Mesodermal cell (in vitro differentiated cells): Measurements from ENCODE around the gene PPP1R1B.
A peak's percentile ranks its signal among the peaks of the same experiment; 100 is the strongest.

Experiments used
- H3K27ac ChIP-seq: 2 replicates; pipeline ENCODE4 v1.7.0; 2013; ENCODE audit warnings: mild to moderate bottlenecking, low read depth, low read length, moderate library complexity; ENCODE audit not compliant: severe bottlenecking
- H3K36me3 ChIP-seq: 2 replicates; pipeline ENCODE4 v1.7.1; 2013; ENCODE audit warnings: mild to moderate bottlenecking, low read length, moderate library complexity; ENCODE audit not compliant: control insufficient read depth, insufficient read depth
- H3K4me1 ChIP-seq: one replicate; pipeline ENCODE4 v1.7.1; 2013; ENCODE audit warnings: mild to moderate bottlenecking, low read length; ENCODE audit not compliant: insufficient read depth, control insufficient read depth, poor library complexity, severe bottlenecking
- H3K4me3 ChIP-seq: 2 replicates; pipeline ENCODE4 v1.7.0; 2013; ENCODE audit warnings: low read length, control low read depth, mild to moderate bottlenecking; ENCODE audit not compliant: insufficient read depth, poor library complexity, severe bottlenecking; ENCODE audit errors: extremely low read depth
- H3K9me3 ChIP-seq: 2 replicates; pipeline ENCODE4 v1.7.1; 2013; ENCODE audit warnings: mild to moderate bottlenecking, low read length, moderate library complexity; ENCODE audit not compliant: control insufficient read depth
- WGBS, 2 experiments: methylation state at CpG; one replicate each; pipeline ENCODE4 v1.1.5; 2013; ENCODE audit warnings: missing lambda C conversion rate in 2 of 2; ENCODE audit not compliant: insufficient coverage in 2 of 2; 5-methylcytosine and 5-hydroxymethylcytosine counted together

Gene PPP1R1B

DNA sequence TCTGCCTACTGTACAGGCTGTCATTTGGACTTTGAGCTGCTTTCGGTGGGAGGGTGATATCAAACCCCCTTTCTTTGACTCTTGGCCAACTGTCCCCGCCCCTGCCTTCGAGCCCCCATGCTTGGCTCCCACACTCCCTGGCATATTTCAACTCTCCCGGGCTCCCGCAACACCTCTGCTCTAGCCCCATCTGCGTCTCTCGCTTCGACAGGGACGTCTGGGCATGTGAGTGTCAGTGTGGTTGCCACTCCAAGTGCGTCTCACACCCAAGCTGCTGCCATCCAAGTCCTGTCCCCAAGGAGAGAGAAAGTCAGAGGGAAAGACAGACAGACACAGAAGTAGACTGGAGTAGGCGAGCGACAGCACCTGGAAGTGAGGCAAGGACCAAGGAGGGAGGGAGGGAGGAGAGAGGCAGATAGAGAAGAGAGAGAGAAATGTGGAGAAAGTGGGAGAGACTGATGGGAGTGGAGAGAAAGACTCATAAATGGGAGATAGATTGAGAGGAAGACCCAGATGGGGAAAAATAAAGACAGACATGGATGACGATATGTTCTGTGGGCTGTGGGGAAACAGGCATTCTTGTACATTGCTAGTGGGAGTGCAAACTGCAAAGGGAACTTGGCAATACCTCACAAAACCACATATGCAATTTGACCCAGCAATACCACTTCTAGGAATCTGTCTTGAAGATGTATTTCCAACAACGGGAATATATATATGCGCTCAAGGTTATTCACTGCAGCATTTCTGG is 22.0 kb downstream of the PPP1R1B start:
- WGBS, 2 experiments, result 94 to 95% methylated on average over 6 to 9 of the region's 15 CpGs

DNA sequence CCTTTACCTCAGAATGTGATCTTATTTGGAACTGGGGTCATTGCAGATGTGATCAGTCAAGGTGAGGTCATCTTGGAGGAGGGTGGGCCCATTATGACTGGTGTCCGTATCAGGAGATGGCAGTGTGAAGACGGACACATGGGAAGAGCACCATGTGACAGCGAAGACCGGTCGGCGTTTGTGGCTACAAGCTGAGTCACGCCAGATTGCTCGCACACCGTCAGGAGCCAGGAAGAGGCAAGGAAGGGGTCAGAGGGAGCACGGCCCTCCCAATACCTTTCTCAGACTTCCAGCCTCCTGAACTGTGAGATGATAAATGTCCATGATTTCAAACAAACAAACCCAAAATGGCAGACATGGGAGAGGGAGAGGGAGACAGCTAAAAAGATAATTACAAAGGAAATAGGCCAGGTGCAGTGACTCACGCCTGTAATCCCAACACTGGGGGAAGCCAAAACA is 23.4 kb downstream of the PPP1R1B start:
- 76 to 96% methylated on average over 3 to 10 of the region's 11 CpGs for WGBS, 2 experiments
- Histone ChIP-seq H3K4me1 (peaks cover 27% of the 10 kb centered on the region), H3K9me3 (no peaks in the 10 kb centered on the region), H3K27ac (no peak overlapping the region), H3K36me3 (peaks cover 19% of the 10 kb centered on the region), H3K4me3 (no peak overlapping the region)

More for the DNA sequence above, 22.0 kb downstream of the PPP1R1B start:
- H3K9me3 ChIP-seq, result no peaks in the 10 kb centered on the region
- no peak overlapping the region for H3K4me3 ChIP-seq
- H3K36me3 ChIP-seq, result peaks cover 7% of the 10 kb centered on the region
- H3K4me1 ChIP-seq, result peaks cover 35% of the 10 kb centered on the region
- H3K27ac ChIP-seq, result no peak overlapping the region

DNA sequence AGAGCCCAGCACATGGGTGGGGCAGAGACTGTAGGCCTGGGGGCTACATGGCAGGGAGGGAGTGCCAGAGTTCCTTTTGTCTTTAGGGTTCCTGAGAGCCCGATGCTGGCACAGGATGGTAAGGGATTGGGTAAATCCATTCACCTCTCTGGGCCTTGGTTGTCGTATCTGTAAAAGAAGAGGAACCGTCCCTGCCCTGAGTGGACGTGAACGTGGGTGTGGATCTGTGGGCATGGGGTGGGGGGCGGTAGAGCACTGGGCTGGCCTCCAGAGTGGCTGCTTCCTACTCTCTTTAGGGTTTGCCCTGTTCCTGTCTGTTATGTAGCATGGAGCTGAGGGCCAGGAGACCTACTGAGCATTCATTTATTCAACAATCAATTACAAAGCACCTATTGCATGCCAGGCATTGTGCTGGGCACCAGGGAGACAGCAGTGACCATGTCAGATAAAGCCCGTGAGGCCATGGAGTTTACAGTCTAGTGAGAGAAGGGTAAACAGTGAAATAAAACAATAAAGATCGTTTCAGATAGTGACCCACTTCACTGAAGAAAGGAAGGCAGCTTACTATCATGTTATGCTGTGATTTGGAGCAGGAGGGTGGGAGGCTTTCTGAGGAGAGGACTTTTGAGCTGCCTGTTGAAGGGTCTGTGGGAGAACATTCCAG is 25.3 kb downstream of the PPP1R1B start:
- Histone ChIP-seq H3K4me3 (no peak overlapping the region), H3K9me3 (no peaks in the 10 kb centered on the region), H3K27ac (peak overlapping the region; percentile 75), H3K36me3 (peaks cover 24% of the 10 kb centered on the region), H3K4me1 (peaks cover 25% of the 10 kb centered on the region)
- WGBS, 2 experiments, result 88 to 91% methylated on average over 3 to 7 of the region's 8 CpGs

DNA sequence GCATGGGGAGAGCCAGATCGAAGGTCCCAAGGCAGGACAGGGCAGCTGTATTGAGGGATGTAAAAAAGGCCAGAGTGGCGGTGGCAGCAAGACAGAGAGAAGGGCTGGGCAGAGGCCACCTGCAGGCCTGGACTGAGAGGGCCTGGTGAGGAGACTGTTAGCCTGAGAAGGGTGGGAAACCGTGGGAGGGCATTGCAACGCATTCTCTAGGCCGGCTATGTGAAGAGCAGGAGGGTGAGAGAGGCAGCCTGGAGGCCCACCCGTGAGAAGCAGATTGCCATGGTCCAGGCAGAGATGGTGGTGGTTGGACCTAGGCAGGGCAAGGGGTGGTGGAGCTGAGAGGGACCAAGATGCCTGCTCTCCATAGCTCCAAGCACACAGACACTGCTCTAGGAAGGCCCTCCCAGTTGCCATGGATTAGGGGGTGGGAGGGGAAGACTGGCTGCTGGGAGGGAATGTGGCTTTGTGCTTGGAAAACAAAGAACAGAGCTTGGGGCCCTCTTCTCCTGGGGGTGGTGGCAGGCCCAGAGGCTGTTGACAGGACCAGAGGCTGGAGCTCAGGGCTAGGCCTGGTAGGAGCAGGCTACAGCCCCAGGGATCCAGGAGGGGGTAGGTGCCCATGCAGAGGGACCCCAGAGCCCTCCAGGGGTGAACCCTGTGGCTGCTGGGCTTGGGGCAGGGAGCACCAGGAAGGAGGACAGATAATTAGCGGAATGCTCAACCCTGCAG is 26.0 kb downstream of the PPP1R1B start:
- peaks cover 25% of the 10 kb centered on the region for H3K4me1 ChIP-seq
- peak overlapping the region; percentile 75 for H3K27ac ChIP-seq
- peaks cover 21% of the 10 kb centered on the region for H3K36me3 ChIP-seq
- no peak overlapping the region for H3K4me3 ChIP-seq
- H3K9me3 ChIP-seq, result no peaks in the 10 kb centered on the region
- 47 to 53% methylated on average over 6 to 7 of the region's 7 CpGs for WGBS, 2 experiments

DNA sequence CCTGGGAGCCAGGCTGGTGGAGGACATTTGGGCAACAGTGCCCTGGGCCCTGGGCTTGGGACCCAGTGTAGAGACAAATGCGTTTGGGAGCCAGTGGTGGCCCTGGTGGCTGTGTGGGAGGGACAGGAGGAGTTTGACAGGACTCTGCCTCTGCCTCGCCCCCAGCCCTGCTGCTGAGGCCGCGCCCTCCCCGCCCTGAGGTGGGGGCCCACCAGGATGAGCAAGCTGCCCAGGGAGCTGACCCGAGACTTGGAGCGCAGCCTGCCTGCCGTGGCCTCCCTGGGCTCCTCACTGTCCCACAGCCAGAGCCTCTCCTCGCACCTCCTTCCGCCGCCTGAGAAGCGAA is 26.5 kb downstream of the PPP1R1B start:
- no peaks in the 10 kb centered on the region for H3K9me3 ChIP-seq
- peaks cover 24% of the 10 kb centered on the region for H3K36me3 ChIP-seq
- H3K4me1 ChIP-seq, result peaks cover 25% of the 10 kb centered on the region
- no peak overlapping the region for H3K4me3 ChIP-seq
- peak overlapping the region; percentile 75 for H3K27ac ChIP-seq
- 81 to 83% methylated on average over 8 to 10 of the region's 12 CpGs for WGBS, 2 experiments

DNA sequence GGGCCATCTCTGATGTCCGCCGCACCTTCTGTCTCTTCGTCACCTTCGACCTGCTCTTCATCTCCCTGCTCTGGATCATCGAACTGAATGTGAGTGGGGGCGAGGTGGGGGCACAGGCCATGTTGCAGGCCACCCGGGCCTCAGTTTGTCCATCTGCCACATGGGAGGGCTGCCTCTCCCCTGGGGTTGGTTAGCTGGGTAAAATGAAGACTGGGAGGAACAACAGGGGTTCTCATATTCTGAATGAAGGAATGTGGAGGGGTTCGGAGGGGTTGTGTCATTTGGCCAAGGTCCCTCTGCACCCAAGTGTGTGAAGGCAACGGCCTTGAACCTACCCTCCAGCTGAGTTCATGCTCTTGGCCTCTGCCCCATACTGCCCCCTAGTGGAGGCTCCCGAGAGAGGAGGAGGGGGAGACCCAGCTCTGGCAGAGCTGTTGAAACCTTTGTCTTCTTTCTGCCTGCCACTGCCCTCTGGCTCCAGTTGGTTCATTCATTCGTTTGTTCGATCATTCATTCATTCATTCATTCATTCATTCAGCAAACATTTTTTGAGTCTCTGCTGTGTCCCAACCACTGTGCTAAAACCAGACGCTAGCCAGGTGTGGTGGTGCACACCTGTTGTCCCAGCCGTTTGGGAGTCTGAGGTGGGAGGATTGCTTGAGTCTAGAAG is 27.0 kb downstream of the PPP1R1B start:
- 74 to 75% methylated on average over 10 to 12 of the region's 14 CpGs for WGBS, 2 experiments
- Histone ChIP-seq H3K9me3 (no peaks in the 10 kb centered on the region), H3K27ac (no peak overlapping the region), H3K36me3 (peaks cover 30% of the 10 kb centered on the region), H3K4me3 (no peak overlapping the region), H3K4me1 (peaks cover 25% of the 10 kb centered on the region)

DNA sequence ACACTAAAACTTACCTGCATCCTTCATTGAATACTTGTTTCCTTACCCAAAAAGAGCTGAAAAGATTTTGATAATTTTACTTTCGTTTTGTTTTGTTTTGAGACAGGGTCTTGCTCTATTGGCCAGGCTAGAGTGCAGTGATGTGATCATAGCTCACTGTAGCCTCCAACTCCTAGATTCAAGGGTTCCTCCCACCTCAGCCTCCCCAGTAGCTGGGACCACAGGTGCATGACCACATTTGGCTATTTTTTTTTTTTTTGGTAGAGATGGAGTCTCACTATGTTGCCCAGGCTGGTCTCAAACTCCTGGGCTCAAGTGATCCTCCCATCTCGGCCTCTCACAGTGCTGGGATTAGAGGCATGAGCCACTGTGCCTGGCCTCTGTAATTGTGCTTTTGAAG is 28.4 kb downstream of the PPP1R1B start:
- Histone ChIP-seq H3K4me3 (no peak overlapping the region), H3K36me3 (peaks cover 40% of the 10 kb centered on the region), H3K4me1 (peaks cover 22% of the 10 kb centered on the region), H3K27ac (no peak overlapping the region), H3K9me3 (no peaks in the 10 kb centered on the region)
- WGBS, 2 experiments, result 100% methylated on average over 1 of the region's 2 CpGs

DNA sequence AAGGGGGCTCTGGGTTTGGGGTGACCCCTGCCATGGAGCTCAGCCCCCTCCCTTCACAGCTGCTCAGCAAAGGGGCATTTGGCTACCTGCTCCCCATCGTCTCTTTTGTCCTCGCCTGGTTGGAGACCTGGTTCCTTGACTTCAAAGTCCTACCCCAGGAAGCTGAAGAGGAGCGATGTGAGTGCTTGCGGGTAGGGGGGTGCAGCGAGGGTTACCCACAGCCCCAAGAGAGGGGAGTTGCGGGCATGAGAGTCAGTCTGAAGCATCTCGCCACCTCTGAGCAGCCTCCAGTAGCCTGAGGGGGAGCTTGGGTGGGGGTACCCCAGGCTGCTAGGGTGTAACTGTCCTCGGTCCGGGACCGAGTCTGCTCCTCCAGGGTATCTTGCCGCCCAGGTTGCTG is 31.6 kb downstream of the PPP1R1B start:
- peaks cover 4% of the 10 kb centered on the region for H3K4me1 ChIP-seq
- peaks cover 52% of the 10 kb centered on the region for H3K36me3 ChIP-seq
- WGBS, 2 experiments, result 87 to 94% methylated on average over 5 to 10 of the region's 11 CpGs
- H3K4me3 ChIP-seq, result no peak overlapping the region
- no peaks in the 10 kb centered on the region for H3K9me3 ChIP-seq
- H3K27ac ChIP-seq, result no peak overlapping the region

DNA sequence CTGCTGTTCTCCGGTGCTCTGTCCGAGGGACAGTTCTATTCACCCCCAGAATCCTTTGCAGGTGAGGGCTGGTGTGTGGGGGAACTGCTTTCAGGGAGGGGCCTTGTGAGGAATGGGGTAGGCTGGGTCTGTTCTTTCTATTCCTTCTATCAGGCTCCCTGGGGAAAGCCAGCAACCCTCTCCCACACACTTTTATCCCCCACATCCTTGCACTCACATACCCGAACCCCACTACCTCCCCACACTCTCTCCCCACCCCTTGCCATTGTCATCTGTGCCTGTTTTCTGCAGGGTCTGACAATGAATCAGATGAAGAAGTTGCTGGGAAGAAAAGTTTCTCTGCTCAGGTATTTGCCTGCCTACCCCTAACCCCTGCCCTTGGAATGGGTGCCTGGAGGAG is 32.0 kb downstream of the PPP1R1B start:
- H3K36me3 ChIP-seq, result peaks cover 49% of the 10 kb centered on the region
- H3K4me1 ChIP-seq, result peaks cover 6% of the 10 kb centered on the region
- 86% methylated on average over 1 of the region's 3 CpGs; no CpG with 5 or more reads in 1 of the 2 experiments for WGBS, 2 experiments

DNA sequence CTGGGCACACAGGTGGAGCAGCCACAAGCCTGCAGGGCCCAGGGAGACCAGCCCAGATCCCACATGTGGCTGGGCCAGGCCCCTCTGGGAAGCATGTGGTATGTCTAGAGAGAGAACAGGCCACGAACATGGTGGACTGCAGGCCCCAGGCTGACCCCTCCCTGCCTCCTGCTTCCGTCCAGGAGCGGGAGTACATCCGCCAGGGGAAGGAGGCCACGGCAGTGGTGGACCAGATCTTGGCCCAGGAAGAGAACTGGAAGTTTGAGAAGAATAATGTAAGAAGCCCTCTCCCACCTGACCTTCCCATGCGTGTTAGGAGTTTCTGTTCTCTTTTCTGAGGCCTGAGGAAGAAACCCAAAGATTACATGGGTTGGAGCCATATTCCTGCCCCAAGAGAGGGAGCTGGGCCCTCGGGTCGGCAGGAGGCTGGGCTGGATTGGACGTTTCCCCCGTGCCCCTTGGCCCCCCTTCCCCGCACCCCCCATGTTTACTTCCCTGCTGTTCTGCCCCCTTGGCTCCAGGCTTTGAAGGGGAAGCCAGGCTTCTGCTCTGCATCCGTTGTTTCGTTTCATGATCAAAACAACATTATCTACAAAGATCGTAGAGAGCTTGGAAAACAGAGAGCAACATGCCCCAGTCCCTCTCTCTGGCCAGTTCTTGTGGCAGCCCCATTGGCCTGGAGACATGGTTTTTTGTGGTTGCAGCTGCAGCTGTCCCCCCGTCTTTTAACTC is 32.7 kb downstream of the PPP1R1B start:
- H3K4me3 ChIP-seq, result no peak overlapping the region
- H3K4me1 ChIP-seq, result peaks cover 9% of the 10 kb centered on the region
- WGBS, 2 experiments, result 82 to 93% methylated on average over 8 of the region's 15 CpGs
- H3K9me3 ChIP-seq, result no peaks in the 10 kb centered on the region
- peaks cover 42% of the 10 kb centered on the region for H3K36me3 ChIP-seq
- no peak overlapping the region for H3K27ac ChIP-seq

More for the DNA sequence above, 32.0 kb downstream of the PPP1R1B start:
- H3K4me3 ChIP-seq, result no peak overlapping the region
- H3K9me3 ChIP-seq, result no peaks in the 10 kb centered on the region
- no peak overlapping the region for H3K27ac ChIP-seq
